Activated B cell treated with CpG ODN at 0.5 μM for 24 hours (primary cell): ENCODE data around the gene CFLAR. TPM values are rescaled to one million over a fixed set of nuclear protein-coding genes. Genes with fewer than 3 reads are reported as not detected.

ENCODE experiments used
- ATAC-seq: fragments of 200-7000 bp; cut with Tn5 transposase; one replicate; pipeline ENCODE4 v1.10.0; 2021; ENCODE audit warnings: low read depth, mild to moderate bottlenecking, moderate library complexity
- CTCF ChIA-PET: fragments of 350-600 bp; sonication (Branson Sonifier 250); formaldehyde crosslinking; loops from one replicate; lab custom pipeline; 2021; ENCODE audit warnings: antibody characterized with exemption; lab: Charles Lee
- POLR2A ChIA-PET: fragments of 350-600 bp; sonication (Branson Sonifier 250); formaldehyde crosslinking; loops from one replicate; lab custom pipeline; 2021; ENCODE audit warnings: antibody characterized with exemption; lab: Charles Lee
- DNase-seq: peaks from one replicate; pipeline ENCODE4 v3.0.0; 2022
- H3K27ac Mint-ChIP-seq: one replicate; pipeline ENCODE4 v1.8.0; 2020; ENCODE audit warnings: mixed read lengths
- H3K27me3 Mint-ChIP-seq: one replicate; pipeline ENCODE4 v1.8.0; 2021; ENCODE audit warnings: mixed read lengths
- H3K36me3 Mint-ChIP-seq: one replicate; pipeline ENCODE4 v1.8.0; 2021; ENCODE audit warnings: low read depth, mixed read lengths
- H3K4me1 Mint-ChIP-seq: one replicate; pipeline ENCODE4 v1.8.0; 2021; ENCODE audit warnings: mixed read lengths
- H3K4me3 Mint-ChIP-seq: one replicate; pipeline ENCODE4 v1.8.0; 2020; ENCODE audit warnings: mild to moderate bottlenecking, mixed read lengths
- H3K9me3 Mint-ChIP-seq: one replicate; pipeline ENCODE4 v1.8.0; 2020; ENCODE audit warnings: mixed read lengths
- intact Hi-C: fragments of 100-400 bp; cut with micrococcal nuclease; formaldehyde crosslinking; loops from one replicate; pipeline ENCODE4 v1.15.1; 2024
- total RNA-seq: library from RNA; stranded (reverse); gene quantifications from 2 replicates; pipeline ENCODE4 v1.2.3, GENCODE V29; 2022
- TF ChIP-seq, protein P1 (sequence below): fragments of 200-600 bp; IDR thresholded peaks from one replicate; pipeline ENCODE4 v1.8.0; 2022; ENCODE audit warnings: antibody characterized with exemption, mild to moderate bottlenecking

The CFLAR gene
- 274 and 320 TPM in 2 replicates for total RNA-seq

DNA sequence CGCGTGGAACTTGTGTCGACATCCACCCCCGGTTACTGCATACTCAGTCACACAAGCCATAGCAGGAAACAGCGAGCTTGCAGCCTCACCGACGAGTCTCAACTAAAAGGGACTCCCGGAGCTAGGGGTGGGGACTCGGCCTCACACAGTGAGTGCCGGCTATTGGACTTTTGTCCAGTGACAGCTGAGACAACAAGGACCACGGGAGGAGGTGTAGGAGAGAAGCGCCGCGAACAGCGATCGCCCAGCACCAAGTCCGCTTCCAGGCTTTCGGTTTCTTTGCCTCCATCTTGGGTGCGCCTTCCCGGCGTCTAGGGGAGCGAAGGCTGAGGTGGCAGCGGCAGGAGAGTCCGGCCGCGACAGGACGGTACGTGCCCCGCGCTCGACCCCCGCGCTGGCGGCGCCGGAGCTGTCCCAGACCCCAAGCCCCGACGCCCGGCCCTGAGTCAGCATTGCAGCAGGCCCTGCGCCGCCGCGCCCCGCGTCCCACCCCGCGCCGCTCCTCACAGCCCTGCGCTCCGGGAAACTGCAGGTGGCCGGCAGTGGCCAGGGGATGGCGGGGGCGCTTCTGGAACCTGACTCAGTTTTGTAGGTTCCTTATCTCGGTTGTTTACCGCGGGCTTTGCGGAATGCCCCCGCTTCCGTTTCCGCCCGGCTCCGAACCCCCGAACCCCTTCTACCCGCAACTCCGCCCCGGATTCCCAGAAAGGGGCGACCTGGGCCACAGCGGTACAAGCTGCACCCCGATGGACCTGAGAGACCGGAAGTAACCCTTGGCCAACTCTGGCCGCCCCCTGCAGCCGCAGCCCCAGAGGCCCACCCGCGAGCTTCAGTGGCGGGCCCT is at the start of gene CFLAR:
TSS of gene CFLAR (plus strand) at position 50 of the 844 bp plus-strand sequence. CDS start 13,702 bp downstream, outside the sequence.
- Mint-ChIP-seq H3K9me3 (no peaks in the 10 kb centered on the region), H3K4me3 (peak within 1 kb of the TSS; percentile 100), H3K36me3 (peaks cover 34% of the 10 kb centered on the region), H3K27me3 (no peaks in the 10 kb centered on the region), H3K4me1 (peaks cover 65% of the 10 kb centered on the region), H3K27ac (peak within 1 kb of the TSS; percentile 99)
- ChIA-PET POLR2A (interaction anchor here (0.6 to 5.2 kb wide), 32 partner anchors 10 to 1174 kb away, joined by 3 to 147 read pairs (median 5); partner anchors contain the start of genes CASP10, CLK1, HYCC2 and NDUFB3), CTCF (interaction anchor here (0.6 to 4.9 kb wide), 12 partner anchors 32 to 209 kb away, joined by 3 to 51 read pairs (median 4); no protein-coding TSS in a partner anchor)
- TF ChIP-seq, protein P1, sequence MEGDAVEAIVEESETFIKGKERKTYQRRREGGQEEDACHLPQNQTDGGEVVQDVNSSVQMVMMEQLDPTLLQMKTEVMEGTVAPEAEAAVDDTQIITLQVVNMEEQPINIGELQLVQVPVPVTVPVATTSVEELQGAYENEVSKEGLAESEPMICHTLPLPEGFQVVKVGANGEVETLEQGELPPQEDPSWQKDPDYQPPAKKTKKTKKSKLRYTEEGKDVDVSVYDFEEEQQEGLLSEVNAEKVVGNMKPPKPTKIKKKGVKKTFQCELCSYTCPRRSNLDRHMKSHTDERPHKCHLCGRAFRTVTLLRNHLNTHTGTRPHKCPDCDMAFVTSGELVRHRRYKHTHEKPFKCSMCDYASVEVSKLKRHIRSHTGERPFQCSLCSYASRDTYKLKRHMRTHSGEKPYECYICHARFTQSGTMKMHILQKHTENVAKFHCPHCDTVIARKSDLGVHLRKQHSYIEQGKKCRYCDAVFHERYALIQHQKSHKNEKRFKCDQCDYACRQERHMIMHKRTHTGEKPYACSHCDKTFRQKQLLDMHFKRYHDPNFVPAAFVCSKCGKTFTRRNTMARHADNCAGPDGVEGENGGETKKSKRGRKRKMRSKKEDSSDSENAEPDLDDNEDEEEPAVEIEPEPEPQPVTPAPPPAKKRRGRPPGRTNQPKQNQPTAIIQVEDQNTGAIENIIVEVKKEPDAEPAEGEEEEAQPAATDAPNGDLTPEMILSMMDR, result no peak
- DNase-seq, result peak; percentile 69
- intact Hi-C loops, result loop anchor here (2.0 to 5.0 kb wide), 4 partner anchors 304 to 1150 kb away; partner anchors contain the start of genes ALS2 and BZW1
- peak; percentile 19 for ATAC-seq

DNA sequence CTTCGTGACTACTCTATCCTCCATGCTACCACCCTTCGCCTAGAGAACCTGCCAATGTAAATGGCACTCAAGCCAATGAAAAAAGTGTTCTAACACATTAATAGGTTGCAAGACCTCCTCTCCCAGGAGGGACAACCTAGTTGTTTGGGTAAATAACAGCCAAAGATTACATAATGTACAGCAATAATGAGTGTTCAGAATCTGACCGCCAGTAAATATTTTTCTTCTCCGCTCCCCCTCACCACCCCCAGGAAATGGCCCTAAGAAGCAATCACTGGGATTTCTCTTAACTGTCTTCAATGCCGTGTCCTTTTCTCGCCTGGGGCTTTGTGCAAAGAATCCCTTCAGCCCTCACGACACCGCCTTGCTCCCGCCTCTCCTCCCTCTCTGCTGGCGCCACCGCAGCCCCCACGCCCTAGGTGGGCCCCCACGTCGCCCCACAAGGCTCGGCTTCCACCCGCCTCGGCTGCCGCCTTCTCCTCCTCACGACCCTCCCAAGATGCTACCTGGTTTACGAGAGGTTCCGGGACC is 45.0 kb upstream of the CFLAR start:
- ATAC-seq (peak; percentile 16), DNase-seq (no peak)
- Mint-ChIP-seq H3K27me3 (no peaks in the 10 kb centered on the region), H3K9me3 (no peaks in the 10 kb centered on the region), H3K4me3 (peak overlapping the region; percentile 98), H3K4me1 (peaks cover 50% of the 10 kb centered on the region), H3K27ac (peak overlapping the region; percentile 96), H3K36me3 (peaks cover 15% of the 10 kb centered on the region)
- TF ChIP-seq, protein P1, result no peak
- ChIA-PET POLR2A (interaction anchor here (0.6 to 3.5 kb wide), 4 partner anchors 46 to 157 kb away, joined by 3 to 46 read pairs (median 10); partner anchors contain the start of gene CFLAR), CTCF (interaction anchor here (1.0 to 4.4 kb wide), 7 partner anchors 46 to 162 kb away, joined by 3 to 46 read pairs (median 5); partner anchors contain the start of genes CASP10, CFLAR and ORC2)
- intact Hi-C loops, result loop anchor here (1.0 to 10.0 kb wide), 14 partner anchors 47 to 1196 kb away; partner anchors contain the start of genes BZW1, CLK1, MAIP1 and NIF3L1

DNA sequence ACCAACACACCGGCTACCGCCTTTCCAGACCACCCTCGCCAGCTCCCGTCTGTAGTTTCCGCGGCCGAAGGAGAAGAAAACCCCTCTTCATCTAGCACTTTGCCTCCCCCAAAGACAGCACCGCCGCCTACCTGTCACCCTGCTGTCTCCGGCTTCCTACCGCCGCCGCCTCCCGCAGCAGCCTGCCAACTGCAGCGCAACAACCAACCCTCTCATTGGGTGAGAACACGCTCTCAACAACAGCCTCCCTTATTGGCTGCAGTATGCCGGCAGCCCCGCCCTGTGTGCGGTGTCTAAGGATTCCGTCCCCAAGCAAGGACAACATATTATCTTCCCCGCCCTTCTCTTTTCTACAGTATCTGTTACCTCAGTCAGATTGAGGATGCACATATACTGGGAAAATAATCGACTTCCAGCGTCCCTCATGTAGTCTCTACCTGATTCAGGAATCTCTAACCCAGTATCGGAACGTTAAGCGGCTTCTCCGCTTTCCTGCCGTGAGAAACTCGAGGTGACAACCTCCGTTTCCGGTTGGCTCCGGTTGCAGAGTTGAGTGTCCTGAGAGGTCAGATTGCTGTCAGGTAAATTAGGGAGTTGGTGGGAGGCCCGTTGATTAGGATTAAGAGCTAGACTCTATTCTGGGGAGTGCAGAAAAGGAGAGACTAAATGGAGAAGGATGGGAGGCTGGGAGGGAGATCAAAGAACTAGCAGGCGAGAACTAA is 44.3 kb upstream of the CFLAR start, which contains the start of the genes HYCC2 and NDUFB3:
TSS of gene HYCC2 (minus strand) at position 193 of the 722 bp plus-strand sequence. CDS start 47,662 bp downstream, outside the sequence.
TSS of gene NDUFB3 (plus strand) at position 523 of the 722 bp plus-strand sequence. CDS start 6,882 bp downstream, outside the sequence.
- no peaks in the 10 kb centered on the region for H3K9me3 Mint-ChIP-seq
- peak; percentile 96 for ATAC-seq
- POLR2A ChIA-PET, result interaction anchor here (0.5 to 3.5 kb wide), 7 partner anchors 11 to 183 kb away, joined by 3 to 46 read pairs (median 6); partner anchors contain the start of genes CFLAR, NIF3L1 and PPIL3
- DNase-seq, result peak; percentile 77
- H3K27ac Mint-ChIP-seq, result peak within 1 kb of the TSS; percentile 96
- H3K4me1 Mint-ChIP-seq, result peaks cover 50% of the 10 kb centered on the region
- peak within 1 kb of the TSS; percentile 98 for H3K4me3 Mint-ChIP-seq
- no peaks in the 10 kb centered on the region for H3K27me3 Mint-ChIP-seq
- TF ChIP-seq, protein P1, result no peak
- intact Hi-C loops, result loop anchor here (1.0 to 10.0 kb wide), 14 partner anchors 47 to 1196 kb away; partner anchors contain the start of genes BZW1, CLK1, MAIP1 and NIF3L1
- H3K36me3 Mint-ChIP-seq, result peaks cover 15% of the 10 kb centered on the region
- CTCF ChIA-PET, result interaction anchor here (1.0 to 1.6 kb wide), 5 partner anchors 51 to 161 kb away, joined by 3 to 10 read pairs (median 4); no protein-coding TSS in a partner anchor

DNA sequence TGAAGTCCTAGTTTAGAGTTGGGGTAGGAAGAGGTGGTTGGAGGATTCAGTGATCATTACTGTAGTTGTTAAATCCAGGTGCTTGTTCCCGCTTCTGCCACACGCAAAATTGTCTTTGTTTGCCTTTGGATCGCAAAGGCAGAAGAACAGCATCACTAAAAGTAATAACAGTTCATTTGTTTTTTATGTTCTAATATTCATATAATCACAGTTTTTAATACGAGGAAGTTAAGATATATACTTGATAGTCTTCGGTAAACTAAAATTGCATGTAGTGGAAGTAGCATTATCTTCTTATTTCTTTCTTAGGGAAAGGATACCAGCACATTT is 43.8 kb upstream of the CFLAR start:
- DNase-seq, result no peak
- peak overlapping the region; percentile 98 for H3K4me3 Mint-ChIP-seq
- TF ChIP-seq, protein P1, result no peak
- ATAC-seq, result no peak
- POLR2A ChIA-PET, result interaction anchor here (0.5 to 3.2 kb wide), 5 partner anchors 10 to 183 kb away, joined by 3 to 46 read pairs (median 6); partner anchors contain the start of genes CFLAR, NIF3L1 and PPIL3
- H3K27ac Mint-ChIP-seq, result peak overlapping the region; percentile 96
- CTCF ChIA-PET, result interaction anchor here (0.6 to 1.1 kb wide), 2 partner anchors 42 to 160 kb away, joined by 3 to 4 read pairs; no protein-coding TSS in a partner anchor
- H3K9me3 Mint-ChIP-seq, result no peaks in the 10 kb centered on the region
- no peaks in the 10 kb centered on the region for H3K27me3 Mint-ChIP-seq
- H3K36me3 Mint-ChIP-seq, result peaks cover 15% of the 10 kb centered on the region
- peaks cover 47% of the 10 kb centered on the region for H3K4me1 Mint-ChIP-seq
- intact Hi-C loops, result loop anchor here (5.0 to 10.0 kb wide), 3 partner anchors 570 to 1195 kb away; partner anchors contain the start of genes MAIP1, NOP58, TMEM237 and TYW5
